SK-N-MC (cell line): ENCODE measurements around the gene CST9.

Experiments
- DNase-seq: peaks from one replicate; pipeline ENCODE4 v3.0.0-alpha.2; 2011; ENCODE audit warnings: low read depth, low spot score
- H3K27ac ChIP-seq: fragments of 200-600 bp; sonication (generic); 2 replicates; pipeline ENCODE4 v1.5.1; 2016; ENCODE audit warnings: mixed run types
- H3K36me3 ChIP-seq: fragments of 200-600 bp; sonication (generic); 2 replicates; pipeline ENCODE4 v1.6.1; 2017; ENCODE audit warnings: antibody characterized with exemption, low read length, mixed read lengths; ENCODE audit not compliant: insufficient read depth
- H3K4me3 ChIP-seq: fragments of 200-600 bp; sonication (generic); 2 replicates; pipeline ENCODE4 v1.5.1; 2016
- H3K9ac ChIP-seq: fragments of 200-600 bp; sonication (generic); 2 replicates; pipeline ENCODE4 v1.8.0; 2017; ENCODE audit warnings: mixed run types, mixed read lengths; ENCODE audit not compliant: insufficient read length
- H3K9me3 ChIP-seq: fragments of 200-600 bp; sonication (generic); 2 replicates; pipeline ENCODE4 v1.6.1; 2017; ENCODE audit warnings: low read depth, mild to moderate bottlenecking, antibody characterized with exemption, low read length, moderate library complexity, mixed read lengths
- EZH2 ChIP-seq: fragments of 200-600 bp; sonication (generic); IDR thresholded peaks from one replicate; pipeline ENCODE4 v1.6.1; 2017; ENCODE audit warnings: antibody characterized with exemption
- FOXP2 ChIP-seq: optimal IDR thresholded peaks from 2 replicates; pipeline ENCODE3; 2011; ENCODE audit warnings: mild to moderate bottlenecking, moderate library complexity; ENCODE audit not compliant: insufficient read depth; ENCODE audit errors: extremely low read length, control extremely low read depth
- POLR2AphosphoS5 ChIP-seq: IDR thresholded peaks from 2 replicates; pipeline ENCODE4 v1.6.1; 2012; ENCODE audit warnings: mild to moderate bottlenecking, low read depth, low read length, borderline replicate concordance

CST9 gene

GRCh38 chr20:23605867-23606651 lies at the start of gene CST9:
TSS of gene CST9 (minus strand) at chr20:23605917. CDS start at chr20:23605864, 53 bp downstream.
- no peak for DNase-seq
- H3K4me3 ChIP-seq: no peak within 1 kb of the TSS
- H3K9ac ChIP-seq: no peak within 1 kb of the TSS
- TF ChIP-seq POLR2AphosphoS5 (no peak), EZH2 (no peak), FOXP2 (no peak)
- H3K27ac ChIP-seq: no peak within 1 kb of the TSS
- no peaks in the 10 kb centered on the region for H3K36me3 ChIP-seq
- H3K9me3 ChIP-seq: no peaks in the 10 kb centered on the region

GRCh38 chr20:23654717-23655116 lies 49.0 kb upstream of the CST9 start:
- no peaks in the 10 kb centered on the region for H3K9me3 ChIP-seq
- H3K27ac ChIP-seq: no peak overlapping the region
- H3K36me3 ChIP-seq: no peaks in the 10 kb centered on the region
- no peak overlapping the region for H3K4me3 ChIP-seq
- no peak overlapping the region for H3K9ac ChIP-seq
- no peak for TF ChIP-seq FOXP2
- TF ChIP-seq EZH2: no peak
- no peak for TF ChIP-seq POLR2AphosphoS5
- DNase-seq: no peak

- TF ChIP-seq EZH2 (no peak), POLR2AphosphoS5 (no peak), FOXP2 (no peak)
- Histone ChIP-seq H3K9ac (no peak overlapping the region), H3K4me3 (no peak overlapping the region), H3K36me3 (no peaks in the 10 kb centered on the region), H3K27ac (no peak overlapping the region), H3K9me3 (no peaks in the 10 kb centered on the region)
- DNase-seq: no peak
Observed at GRCh38 chr20:23654000-23654399, 48.3 kb upstream of the CST9 start.

GRCh38 chr20:23653400-23653938 lies 47.8 kb upstream of the CST9 start:
- no peak for DNase-seq
- Histone ChIP-seq H3K36me3 (no peaks in the 10 kb centered on the region), H3K9ac (no peak overlapping the region), H3K4me3 (no peak overlapping the region), H3K27ac (no peak overlapping the region), H3K9me3 (no peaks in the 10 kb centered on the region)
- TF ChIP-seq EZH2 (no peak), POLR2AphosphoS5 (no peak), FOXP2 (no peak)

GRCh38 chr20:23652926-23653325 lies 47.2 kb upstream of the CST9 start:
- DNase-seq: no peak
- no peak overlapping the region for H3K4me3 ChIP-seq
- H3K36me3 ChIP-seq: no peaks in the 10 kb centered on the region
- H3K9ac ChIP-seq: no peak overlapping the region
- H3K27ac ChIP-seq: no peak overlapping the region
- no peaks in the 10 kb centered on the region for H3K9me3 ChIP-seq
- TF ChIP-seq EZH2 (no peak), POLR2AphosphoS5 (no peak)

- Histone ChIP-seq H3K27ac (no peak overlapping the region), H3K4me3 (no peak overlapping the region), H3K9me3 (no peaks in the 10 kb centered on the region), H3K9ac (no peak overlapping the region), H3K36me3 (no peaks in the 10 kb centered on the region)
- no peak for DNase-seq
- no peak for TF ChIP-seq POLR2AphosphoS5
- no peak for TF ChIP-seq FOXP2
- TF ChIP-seq EZH2: no peak
Observed at GRCh38 chr20:23652371-23652770, 46.7 kb upstream of the CST9 start.

- no peak for TF ChIP-seq FOXP2
- TF ChIP-seq POLR2AphosphoS5: no peak
- TF ChIP-seq EZH2: no peak
- no peaks in the 10 kb centered on the region for H3K36me3 ChIP-seq
- no peak overlapping the region for H3K27ac ChIP-seq
- no peak overlapping the region for H3K9ac ChIP-seq
- no peak for DNase-seq
- no peaks in the 10 kb centered on the region for H3K9me3 ChIP-seq
- H3K4me3 ChIP-seq: no peak overlapping the region
Observed at GRCh38 chr20:23651117-23651516, 45.4 kb upstream of the CST9 start.

GRCh38 chr20:23649830-23650417 lies 44.2 kb upstream of the CST9 start:
- no peak overlapping the region for H3K4me3 ChIP-seq
- no peak overlapping the region for H3K27ac ChIP-seq
- TF ChIP-seq EZH2: no peak
- TF ChIP-seq FOXP2: no peak
- no peak for TF ChIP-seq POLR2AphosphoS5
- no peaks in the 10 kb centered on the region for H3K9me3 ChIP-seq
- H3K36me3 ChIP-seq: no peaks in the 10 kb centered on the region
- DNase-seq: no peak
- no peak overlapping the region for H3K9ac ChIP-seq

- Histone ChIP-seq H3K9ac (no peak overlapping the region), H3K27ac (no peak overlapping the region), H3K9me3 (no peaks in the 10 kb centered on the region), H3K36me3 (no peaks in the 10 kb centered on the region), H3K4me3 (no peak overlapping the region)
- no peak for DNase-seq
- no peak for TF ChIP-seq FOXP2
- no peak for TF ChIP-seq EZH2
- TF ChIP-seq POLR2AphosphoS5: no peak
Observed at GRCh38 chr20:23649242-23649641, 43.5 kb upstream of the CST9 start.
